ENCODE data around the gene NCOA3.
"Not testable (repeated sequence)": the region's sequence is repeated elsewhere in the genome, so short reads cannot be mapped to it uniquely, and the experiment has no call there.

NCOA3 gene

DNA sequence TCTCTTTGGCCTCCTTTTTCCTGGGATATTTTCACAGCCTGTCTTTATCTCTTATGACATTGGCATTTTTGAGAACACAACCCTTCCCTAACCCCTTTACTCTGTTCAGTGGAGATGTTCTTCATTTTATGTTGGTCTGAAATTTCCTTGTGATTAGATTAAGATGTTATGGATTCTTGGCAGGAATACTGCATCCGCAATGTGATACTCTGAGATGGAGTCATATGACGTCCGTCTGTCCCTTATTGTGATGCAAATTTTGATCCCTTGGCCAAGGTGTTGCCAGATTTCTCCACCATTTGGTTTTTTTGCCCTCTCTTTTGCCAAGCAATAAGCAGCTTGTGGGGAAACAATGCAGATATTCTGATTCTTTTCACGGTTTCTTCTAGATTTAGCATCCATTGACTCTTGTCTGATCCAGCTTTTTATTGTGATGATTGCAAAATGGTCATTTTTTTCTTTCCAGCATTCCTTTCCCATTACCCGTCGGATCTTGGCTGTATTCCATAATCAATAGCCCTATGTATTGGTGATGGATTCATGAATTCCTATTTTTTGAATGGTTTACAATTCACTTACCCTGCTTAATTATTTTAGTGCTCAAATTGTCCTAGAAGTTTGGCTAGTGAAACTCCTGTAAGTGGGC is 85.1 kb downstream of the NCOA3 start:
- no peak overlapping the region for H3K9ac ChIP-seq (ENCODE audit: low read length)
- H3K36me3 ChIP-seq (ENCODE audit: control insufficient read depth, insufficient read depth, low read length): no peaks in the 10 kb centered on the region
- H3K9me3 ChIP-seq (ENCODE audit: control insufficient read depth, low read length): no peaks in the 10 kb centered on the region
- H3K4me1 ChIP-seq (ENCODE audit: control insufficient read depth, insufficient read depth, low read length): no peaks in the 10 kb centered on the region
- H3K4me3 ChIP-seq (ENCODE audit: low read length): no peak overlapping the region
- H3K27me3 ChIP-seq (ENCODE audit: control insufficient read depth, insufficient read depth, low read length): no peaks in the 10 kb centered on the region

DNA sequence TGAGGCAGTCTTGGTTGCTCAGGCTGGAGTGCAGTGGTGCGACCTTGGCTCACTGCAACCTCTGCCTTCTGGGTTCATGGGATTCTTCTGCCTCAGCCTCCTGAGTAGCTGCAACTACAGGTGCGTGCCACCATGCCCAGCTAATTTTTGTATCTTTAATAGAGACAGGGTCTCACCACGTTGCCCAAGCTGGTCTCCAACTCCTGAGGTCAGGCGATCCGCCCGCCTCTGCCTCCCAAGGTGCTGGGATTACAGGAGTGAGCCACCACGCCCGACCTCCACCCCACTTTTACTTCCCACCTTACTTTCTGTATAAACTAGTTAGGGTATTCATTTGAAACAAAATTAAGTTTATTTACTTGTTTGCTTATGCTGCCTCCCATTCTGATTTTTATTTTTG is 86.5 kb downstream of the NCOA3 start:
- Histone ChIP-seq H3K4me3 (ENCODE audit: low read length) (no peak overlapping the region), H3K27me3 (ENCODE audit: control insufficient read depth, insufficient read depth, low read length) (no peaks in the 10 kb centered on the region), H3K9ac (ENCODE audit: low read length) (no peak overlapping the region), H3K9me3 (ENCODE audit: control insufficient read depth, low read length) (no peaks in the 10 kb centered on the region), H3K36me3 (ENCODE audit: control insufficient read depth, insufficient read depth, low read length) (no peaks in the 10 kb centered on the region), H3K4me1 (ENCODE audit: control insufficient read depth, insufficient read depth, low read length) (no peaks in the 10 kb centered on the region)

DNA sequence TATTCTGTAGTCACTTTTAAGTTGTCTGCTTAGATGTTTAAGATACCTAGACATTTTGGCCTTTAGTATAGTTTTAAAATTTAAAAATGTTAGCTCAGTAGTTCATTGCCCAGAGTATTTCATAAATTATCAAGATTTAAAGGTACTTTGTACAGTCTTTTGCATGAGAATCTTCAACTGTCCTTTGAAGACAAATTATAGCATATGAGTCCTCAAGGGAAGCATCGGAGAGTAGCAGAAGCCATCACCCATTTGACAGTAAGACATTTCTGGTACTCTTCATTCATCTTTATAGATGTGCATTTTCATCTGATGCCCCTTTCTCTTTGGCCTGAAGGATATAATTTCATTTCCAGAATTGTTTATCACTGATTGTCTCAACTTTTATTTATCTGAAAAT is 89.5 kb downstream of the NCOA3 start:
- Histone ChIP-seq H3K9me3 (ENCODE audit: control insufficient read depth, low read length) (no peaks in the 10 kb centered on the region), H3K4me1 (ENCODE audit: control insufficient read depth, insufficient read depth, low read length) (no peaks in the 10 kb centered on the region), H3K4me3 (ENCODE audit: low read length) (no peak overlapping the region), H3K9ac (ENCODE audit: low read length) (no peak overlapping the region), H3K27me3 (ENCODE audit: control insufficient read depth, insufficient read depth, low read length) (no peaks in the 10 kb centered on the region), H3K36me3 (ENCODE audit: control insufficient read depth, insufficient read depth, low read length) (no peaks in the 10 kb centered on the region)

DNA sequence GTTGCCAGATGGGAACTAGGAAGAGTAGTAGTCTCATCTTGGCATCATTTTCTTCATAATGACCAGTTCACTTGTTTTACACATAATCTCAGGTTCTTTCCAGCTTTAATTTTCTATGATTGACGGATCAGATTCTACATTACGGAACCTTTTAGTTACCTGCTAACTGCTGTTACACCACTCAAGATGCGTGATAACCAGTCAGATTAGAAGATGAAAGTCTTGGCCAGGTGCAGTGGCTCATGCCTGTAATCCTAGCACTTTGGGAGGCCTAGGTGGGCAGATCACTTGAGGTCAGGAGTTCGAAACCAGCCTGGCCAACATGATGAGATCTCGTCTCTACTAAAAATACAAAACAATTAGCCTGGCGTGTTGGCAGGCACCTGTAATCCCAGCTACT is 92.5 kb downstream of the NCOA3 start:
- H3K36me3 ChIP-seq (ENCODE audit: control insufficient read depth, insufficient read depth, low read length): no peaks in the 10 kb centered on the region
- no peaks in the 10 kb centered on the region for H3K9me3 ChIP-seq (ENCODE audit: control insufficient read depth, low read length)
- H3K4me3 ChIP-seq (ENCODE audit: low read length): no peak overlapping the region
- H3K27me3 ChIP-seq (ENCODE audit: control insufficient read depth, insufficient read depth, low read length): no peaks in the 10 kb centered on the region
- no peaks in the 10 kb centered on the region for H3K4me1 ChIP-seq (ENCODE audit: control insufficient read depth, insufficient read depth, low read length)
- no peak overlapping the region for H3K9ac ChIP-seq (ENCODE audit: low read length)

DNA sequence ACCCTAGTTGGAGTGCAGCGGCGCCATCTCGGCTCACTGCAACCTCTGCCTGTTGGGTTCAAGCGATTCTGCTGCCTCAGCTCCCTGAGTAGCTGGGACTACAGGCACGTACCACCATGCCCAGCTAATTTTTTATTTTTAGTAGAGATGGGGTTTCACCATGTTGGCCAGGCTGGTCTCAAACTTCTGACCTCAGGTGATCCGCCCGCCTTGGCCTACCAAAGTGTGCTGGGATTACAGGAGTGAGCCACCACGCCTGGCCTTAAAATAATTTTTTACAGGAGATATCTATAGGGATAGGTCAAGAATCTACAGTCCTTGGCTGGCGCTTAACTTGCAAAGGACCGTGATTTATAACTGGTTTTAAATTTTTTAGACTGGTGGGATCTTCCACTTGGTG is 93.5 kb downstream of the NCOA3 start:
- H3K27me3 ChIP-seq (ENCODE audit: control insufficient read depth, insufficient read depth, low read length); H3K4me1 ChIP-seq (ENCODE audit: control insufficient read depth, insufficient read depth, low read length); H3K9me3 ChIP-seq (ENCODE audit: control insufficient read depth, low read length); H3K4me3 ChIP-seq (ENCODE audit: low read length); H3K36me3 ChIP-seq (ENCODE audit: control insufficient read depth, insufficient read depth, low read length); H3K9ac ChIP-seq (ENCODE audit: low read length): not testable (repeated sequence)

DNA sequence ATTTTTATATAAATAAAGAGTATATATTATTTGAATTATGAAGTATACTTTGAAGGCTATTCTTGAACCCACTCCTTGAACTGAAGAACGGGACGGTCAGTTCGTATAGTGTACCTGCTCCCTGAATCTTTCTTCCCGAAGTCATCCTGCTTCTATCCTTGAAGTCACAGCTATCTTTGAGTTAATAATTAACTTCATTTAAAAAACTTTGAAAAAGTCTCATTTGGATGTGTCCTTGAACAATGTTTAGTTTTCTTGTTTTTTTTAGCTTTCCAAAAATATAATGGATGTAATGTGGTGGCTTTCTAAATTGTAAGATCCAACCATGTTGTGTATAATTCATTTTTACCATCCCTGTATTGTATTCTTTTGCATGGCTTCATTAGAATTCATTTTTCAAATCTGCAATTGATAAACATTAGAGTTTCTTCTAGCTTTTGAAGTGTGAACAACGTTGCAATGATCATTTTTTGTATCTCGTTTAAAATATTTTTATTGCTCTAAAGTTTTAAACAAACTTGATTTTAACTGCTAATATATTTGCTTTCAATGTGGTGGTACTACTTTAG is 94.4 kb downstream of the NCOA3 start:
- Histone ChIP-seq H3K9me3 (ENCODE audit: control insufficient read depth, low read length) (no peaks in the 10 kb centered on the region), H3K27me3 (ENCODE audit: control insufficient read depth, insufficient read depth, low read length) (no peaks in the 10 kb centered on the region)

DNA sequence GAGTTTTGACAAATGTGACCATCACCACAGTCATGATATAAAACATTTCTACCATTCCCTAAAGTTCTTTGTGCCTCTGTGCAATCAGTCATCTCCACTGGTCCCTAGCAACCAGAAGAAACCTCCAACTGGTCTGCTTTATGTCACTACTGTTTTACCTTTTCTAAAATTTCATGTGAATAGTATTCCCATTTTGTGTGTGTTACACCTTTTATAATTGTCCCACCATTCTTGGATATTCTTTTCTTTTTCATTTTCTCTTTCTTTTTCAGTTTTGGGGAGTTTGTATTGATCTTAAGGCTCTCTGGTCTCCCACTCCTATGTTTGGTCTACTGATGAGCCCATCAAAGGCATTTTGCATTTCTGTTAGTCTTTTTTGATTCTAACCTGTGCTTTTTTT is 95.4 kb downstream of the NCOA3 start:
- Histone ChIP-seq H3K4me1 (ENCODE audit: control insufficient read depth, insufficient read depth, low read length) (no peaks in the 10 kb centered on the region), H3K9me3 (ENCODE audit: control insufficient read depth, low read length) (no peaks in the 10 kb centered on the region), H3K27me3 (ENCODE audit: control insufficient read depth, insufficient read depth, low read length) (no peaks in the 10 kb centered on the region), H3K9ac (ENCODE audit: low read length) (no peak overlapping the region), H3K4me3 (ENCODE audit: low read length) (no peak overlapping the region), H3K36me3 (ENCODE audit: control insufficient read depth, insufficient read depth, low read length) (no peaks in the 10 kb centered on the region)

More for the DNA sequence above, 94.4 kb downstream of the NCOA3 start:
- no peak overlapping the region for H3K9ac ChIP-seq (ENCODE audit: low read length)
- H3K36me3 ChIP-seq (ENCODE audit: control insufficient read depth, insufficient read depth, low read length): no peaks in the 10 kb centered on the region
- H3K4me1 ChIP-seq (ENCODE audit: control insufficient read depth, insufficient read depth, low read length): no peaks in the 10 kb centered on the region
- no peak overlapping the region for H3K4me3 ChIP-seq (ENCODE audit: low read length)

DNA sequence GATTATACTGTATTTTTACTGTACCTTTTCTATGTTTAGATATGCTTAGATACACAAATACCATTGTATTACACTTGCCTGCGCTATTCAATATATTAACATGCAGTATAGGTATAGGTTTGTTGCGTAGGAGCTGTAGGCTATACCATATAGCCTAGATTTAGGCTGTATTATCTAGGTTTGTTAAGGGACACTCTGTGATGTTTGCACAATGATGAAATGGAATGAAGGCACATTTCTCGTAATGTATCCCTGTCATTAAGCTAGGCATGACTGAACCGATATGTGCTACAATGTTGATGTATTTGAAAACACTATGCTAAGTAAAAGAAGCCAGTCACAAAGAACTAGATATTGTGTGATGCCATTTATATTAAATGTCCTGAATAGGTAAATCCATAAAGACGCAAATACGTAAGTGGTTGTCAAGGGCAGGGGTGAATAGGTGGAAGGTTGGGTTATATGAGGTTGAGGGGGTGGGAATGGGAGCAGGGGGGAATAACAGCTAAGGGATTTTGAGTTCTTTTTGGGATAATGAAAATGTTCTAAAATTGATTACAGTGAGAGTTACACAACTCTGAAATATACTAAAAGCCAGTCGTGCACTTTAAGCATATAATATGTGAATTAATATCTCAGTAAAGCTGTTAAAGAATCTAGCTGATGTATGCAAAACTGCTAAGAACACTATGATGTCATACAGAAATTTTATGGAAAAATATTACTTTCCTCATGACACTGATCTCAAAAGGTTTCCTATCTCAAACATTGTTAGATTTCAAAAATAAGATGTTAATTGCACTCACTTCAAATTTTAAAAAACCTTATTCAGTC is 97.4 kb downstream of the NCOA3 start:
- H3K27me3 ChIP-seq (ENCODE audit: control insufficient read depth, insufficient read depth, low read length): no peaks in the 10 kb centered on the region
- H3K9me3 ChIP-seq (ENCODE audit: control insufficient read depth, low read length): no peaks in the 10 kb centered on the region
- H3K9ac ChIP-seq (ENCODE audit: low read length): no peak overlapping the region
- no peaks in the 10 kb centered on the region for H3K36me3 ChIP-seq (ENCODE audit: control insufficient read depth, insufficient read depth, low read length)
- H3K4me3 ChIP-seq (ENCODE audit: low read length): no peak overlapping the region
- H3K4me1 ChIP-seq (ENCODE audit: control insufficient read depth, insufficient read depth, low read length): no peaks in the 10 kb centered on the region

DNA sequence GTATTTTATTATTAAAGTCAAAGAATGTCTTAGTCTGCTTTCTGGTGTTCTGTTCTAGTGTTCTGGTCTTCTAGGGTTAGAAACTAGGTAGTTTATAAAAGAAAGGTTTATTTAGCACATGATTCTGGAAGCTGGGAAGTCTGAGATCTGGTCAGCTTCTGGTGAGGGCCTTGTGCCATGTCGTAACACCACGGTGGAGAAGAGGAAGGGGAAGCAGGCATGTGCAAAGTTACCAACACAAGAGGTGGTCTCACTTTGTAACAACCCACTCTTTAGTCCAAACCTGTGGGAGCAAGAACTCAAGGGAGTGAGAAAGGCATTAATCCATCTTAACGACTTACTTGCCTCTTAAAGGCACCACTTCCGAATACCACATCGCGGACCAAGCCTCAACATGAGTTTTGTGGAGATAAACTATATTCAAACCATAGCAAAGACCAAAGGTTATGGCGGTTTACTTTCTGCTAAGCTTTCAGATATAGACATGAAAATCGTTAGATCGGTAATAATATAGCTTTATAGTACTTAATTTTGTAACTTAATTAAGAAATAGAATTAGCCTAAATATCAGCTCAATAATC is 99.4 kb downstream of the NCOA3 start:
- Histone ChIP-seq H3K27me3 (ENCODE audit: control insufficient read depth, insufficient read depth, low read length) (no peaks in the 10 kb centered on the region), H3K4me1 (ENCODE audit: control insufficient read depth, insufficient read depth, low read length) (no peaks in the 10 kb centered on the region), H3K36me3 (ENCODE audit: control insufficient read depth, insufficient read depth, low read length) (no peaks in the 10 kb centered on the region), H3K4me3 (ENCODE audit: low read length) (no peak overlapping the region), H3K9ac (ENCODE audit: low read length) (no peak overlapping the region), H3K9me3 (ENCODE audit: control insufficient read depth, low read length) (no peaks in the 10 kb centered on the region)

DNA sequence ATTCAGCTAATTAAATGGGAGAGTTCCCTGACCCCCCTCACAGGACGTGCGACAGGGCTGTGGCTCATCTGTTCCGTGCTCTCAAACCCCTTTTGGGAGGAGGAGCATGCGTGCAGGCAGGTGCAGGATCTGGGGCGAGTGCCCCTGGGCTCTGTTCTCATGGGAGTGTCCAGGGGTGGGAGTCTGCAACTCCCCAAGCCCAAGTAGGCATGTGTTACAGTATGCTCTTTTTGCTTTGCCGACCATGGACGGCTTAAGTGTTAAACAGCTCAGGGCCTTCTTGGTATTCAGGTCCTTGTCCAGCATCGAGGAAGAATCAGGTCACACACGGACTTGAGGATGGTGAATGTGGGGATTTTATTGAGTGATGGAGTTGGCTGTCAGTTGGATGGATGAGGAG is 101.6 kb downstream of the NCOA3 start:
- Histone ChIP-seq H3K36me3 (ENCODE audit: control insufficient read depth, insufficient read depth, low read length) (no peaks in the 10 kb centered on the region), H3K9ac (ENCODE audit: low read length) (no peak overlapping the region), H3K4me1 (ENCODE audit: control insufficient read depth, insufficient read depth, low read length) (peaks cover 1% of the 10 kb centered on the region), H3K4me3 (ENCODE audit: low read length) (no peak overlapping the region), H3K27me3 (ENCODE audit: control insufficient read depth, insufficient read depth, low read length) (no peaks in the 10 kb centered on the region), H3K9me3 (ENCODE audit: control insufficient read depth, low read length) (no peaks in the 10 kb centered on the region)

DNA sequence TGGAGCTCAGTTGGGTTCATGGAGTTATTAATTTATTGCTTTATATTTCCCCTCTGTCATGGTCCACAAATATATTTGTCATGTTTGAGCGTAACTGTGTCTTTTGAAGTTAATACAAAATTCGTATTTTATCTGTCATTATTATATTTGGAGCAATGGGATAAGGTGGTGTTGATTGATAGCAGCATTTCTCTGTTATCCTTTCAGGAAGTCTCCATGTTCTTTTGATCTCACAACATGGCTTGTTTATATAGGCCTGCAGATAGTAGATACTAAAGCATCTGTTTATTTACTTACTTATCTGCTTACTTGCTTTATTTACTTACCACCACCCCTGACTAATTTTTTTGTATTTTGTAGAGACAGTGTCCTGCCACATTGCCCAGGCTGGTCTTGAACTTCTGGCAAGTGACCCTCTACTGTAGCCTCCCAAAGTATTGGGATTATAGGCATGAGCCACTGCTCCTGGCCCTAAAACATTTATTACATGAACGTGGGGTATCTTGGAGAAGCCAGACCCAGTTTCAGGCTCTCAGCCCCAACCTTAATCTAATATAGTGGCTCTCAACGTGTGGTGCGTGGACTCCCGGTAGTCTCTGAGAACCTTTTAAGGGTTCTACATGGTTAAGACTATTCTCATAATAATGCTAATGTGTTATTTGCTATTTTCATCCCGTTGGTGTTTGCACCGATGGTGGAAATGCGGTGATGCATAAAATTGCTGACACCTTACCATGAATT is 104.2 kb downstream of the NCOA3 start:
- Histone ChIP-seq H3K36me3 (ENCODE audit: control insufficient read depth, insufficient read depth, low read length) (no peaks in the 10 kb centered on the region), H3K27me3 (ENCODE audit: control insufficient read depth, insufficient read depth, low read length) (no peaks in the 10 kb centered on the region), H3K4me1 (ENCODE audit: control insufficient read depth, insufficient read depth, low read length) (peaks cover 11% of the 10 kb centered on the region), H3K4me3 (ENCODE audit: low read length) (no peak overlapping the region), H3K9ac (ENCODE audit: low read length) (no peak overlapping the region), H3K9me3 (ENCODE audit: control insufficient read depth, low read length) (no peaks in the 10 kb centered on the region)
